Right renal cortex interstitium (tissue), 3 donors: ENCODE data around the gene PLAU. TPM values are rescaled to one million over a fixed set of nuclear protein-coding genes. Genes with fewer than 3 reads are reported as not detected.
A peak's percentile ranks its signal among the peaks of the same experiment; 100 is the strongest.
"Not testable (repeated sequence)": the region's sequence is repeated elsewhere in the genome, so short reads cannot be mapped to it uniquely, and the experiment has no call there.

ENCODE experiments used
- DNase-seq, 3 donors: peaks; one replicate each; pipeline ENCODE4 v3.0.0-alpha.2; 2013; ENCODE audit warnings: low read depth in 3 of 3, low spot score in 2 of 3
- polyA plus RNA-seq, 3 donors: library from polyadenylated mRNA; unstranded; fragments of 120-200 nt; gene quantifications; one replicate each; pipeline ENCODE4 v1.2.1, GENCODE V29; 2013; ENCODE audit not compliant: insufficient read length in 3 of 3

The PLAU gene
- polyA plus RNA-seq, 3 donors, result 9.3 to 34.4 (median 24.3) TPM

GRCh38 chr10:73876157-73876556 is 34.8 kb upstream of the PLAU start:
- DNase-seq, result no peak

GRCh38 chr10:73876566-73876965 is 34.4 kb upstream of the PLAU start:
- DNase-seq, result no peak

GRCh38 chr10:73876971-73877370 is 34.0 kb upstream of the PLAU start:
- no peak for DNase-seq

GRCh38 chr10:73877533-73878160 is 33.3 kb upstream of the PLAU start:
- DNase-seq, result no peak

GRCh38 chr10:73878365-73878764 is 32.6 kb upstream of the PLAU start:
- no peak for DNase-seq

- DNase-seq, result peak in 1 of 3 donors; percentile 47
Observed at GRCh38 chr10:73879296-73880173, 31.4 kb upstream of the PLAU start.

GRCh38 chr10:73881221-73881919 is 29.6 kb upstream of the PLAU start:
- no peak for DNase-seq

GRCh38 chr10:73884017-73884416 is 26.9 kb upstream of the PLAU start:
- DNase-seq, result no peak

GRCh38 chr10:73886085-73886529 is 24.8 kb upstream of the PLAU start:
- DNase-seq, result no peak

- DNase-seq, result no peak
Observed at GRCh38 chr10:73886661-73887293, 24.2 kb upstream of the PLAU start.

GRCh38 chr10:73887294-73888039 is 23.5 kb upstream of the PLAU start:
- no peak for DNase-seq

GRCh38 chr10:73888514-73888913 is 22.4 kb upstream of the PLAU start:
- no peak for DNase-seq

GRCh38 chr10:73889014-73889413 is 21.9 kb upstream of the PLAU start:
- DNase-seq, result no peak

- DNase-seq, result not testable (repeated sequence)
Observed at GRCh38 chr10:73889416-73889815, 21.5 kb upstream of the PLAU start.

GRCh38 chr10:73890261-73890660 is 20.7 kb upstream of the PLAU start:
- DNase-seq, result no peak

- DNase-seq, result not testable (repeated sequence)
Observed at GRCh38 chr10:73890830-73891229, 20.1 kb upstream of the PLAU start.

- DNase-seq, result no peak
Observed at GRCh38 chr10:73891540-73891939, 19.4 kb upstream of the PLAU start.

GRCh38 chr10:73892310-73893030 is 18.5 kb upstream of the PLAU start:
- DNase-seq, result no peak

- DNase-seq, result no peak
Observed at GRCh38 chr10:73893426-73893825, 17.5 kb upstream of the PLAU start.
